ENCODE data around the gene F11R. TPM values are rescaled to one million over a fixed set of nuclear protein-coding genes. Genes with fewer than 3 reads are reported as not detected.
"Not testable (repeated sequence)": the region's sequence is repeated elsewhere in the genome, so short reads cannot be mapped to it uniquely, and the experiment has no call there.

The F11R gene
- total RNA-seq, result 8.3 TPM
- long read RNA-seq, partial matches to known transcripts, result 0 of 5 reads
- long read RNA-seq, other reads (novel, unspliced or antisense), result 5 of 5 reads

DNA sequence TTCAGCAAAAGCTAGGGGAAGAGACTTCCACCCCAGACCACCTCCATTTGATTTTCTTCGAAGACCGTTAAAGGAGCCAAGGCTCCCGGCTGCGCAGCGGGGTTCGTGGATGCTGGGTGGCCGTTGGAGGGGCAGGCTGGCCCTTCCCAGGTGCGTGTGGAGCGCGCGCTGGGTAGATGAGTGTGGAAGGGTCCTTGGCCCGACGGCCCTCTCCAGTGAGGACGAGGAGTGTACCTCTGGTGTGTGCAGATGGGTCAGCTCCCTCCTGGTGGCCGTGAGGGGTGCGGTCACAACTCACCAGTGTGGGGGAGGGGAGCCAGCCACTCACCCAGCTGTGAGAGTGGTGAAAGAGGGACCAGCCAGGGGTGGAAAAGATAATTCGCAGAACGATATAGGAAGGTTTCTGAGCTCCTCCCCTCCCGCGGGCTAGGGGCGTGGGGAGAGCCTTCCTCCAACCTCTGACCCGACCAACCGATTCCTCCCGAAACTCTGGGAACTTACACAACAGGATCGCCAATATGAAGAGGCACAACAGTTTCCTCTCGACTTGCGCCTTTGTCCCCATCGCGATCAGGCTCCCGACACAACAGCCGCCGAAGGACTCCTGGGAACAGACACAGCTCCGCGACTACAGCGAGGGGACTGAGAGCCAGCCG is at the start of gene F11R:
F11R (minus strand) TSS at position 644 of the 656 bp plus-strand sequence; CDS start at position 565, 79 bp downstream.
- intact Hi-C loops (cut with micrococcal nuclease), result no loop called here
- DNase-seq (peak; percentile 57), ATAC-seq (peak; percentile 67)

- intact Hi-C loops (cut with micrococcal nuclease), result no loop called here
- DNase-seq, result peak; percentile 76
- peak; percentile 73 for ATAC-seq
These were observed 48.8 kb upstream of the F11R start, which contains the start of gene ARHGAP30 for GRCh38 chr1:161069731-161070270. Gene ARHGAP30 (minus strand): TSS chr1:161069891. CDS start chr1:161069624, 267 bp downstream.

DNA sequence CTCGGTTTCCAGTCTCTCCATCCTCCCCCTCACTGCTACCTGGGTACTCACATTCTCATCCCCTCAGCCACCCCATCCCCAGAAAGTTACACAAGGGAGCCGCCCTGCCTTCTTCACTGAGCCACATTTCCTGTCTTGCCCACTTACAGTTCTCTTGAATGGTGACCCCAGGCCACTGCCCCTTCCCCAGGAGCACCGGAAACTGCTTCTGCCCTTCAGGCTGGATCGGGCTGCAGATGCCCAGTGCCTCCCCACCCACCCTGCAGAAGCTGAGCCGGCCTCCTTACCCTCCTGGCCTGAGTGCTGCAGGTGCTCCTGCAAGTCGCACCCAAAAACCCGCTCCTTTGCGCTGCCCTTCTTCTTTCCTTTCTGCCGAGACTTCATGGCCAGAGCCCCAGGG is 48.3 kb upstream of the F11R start:
- intact Hi-C loops (cut with micrococcal nuclease), result no loop called here
- ATAC-seq (no peak), DNase-seq (no peak)

GRCh38 chr1:161068306-161069234 is 47.6 kb upstream of the F11R start:
- DNase-seq, result peak; percentile 70
- peak; percentile 82 for ATAC-seq
- intact Hi-C loops (cut with micrococcal nuclease), result no loop called here

GRCh38 chr1:161066694-161067093 is 45.7 kb upstream of the F11R start:
- intact Hi-C loops (cut with micrococcal nuclease), result no loop called here
- ATAC-seq, result no peak
- DNase-seq, result no peak

DNA sequence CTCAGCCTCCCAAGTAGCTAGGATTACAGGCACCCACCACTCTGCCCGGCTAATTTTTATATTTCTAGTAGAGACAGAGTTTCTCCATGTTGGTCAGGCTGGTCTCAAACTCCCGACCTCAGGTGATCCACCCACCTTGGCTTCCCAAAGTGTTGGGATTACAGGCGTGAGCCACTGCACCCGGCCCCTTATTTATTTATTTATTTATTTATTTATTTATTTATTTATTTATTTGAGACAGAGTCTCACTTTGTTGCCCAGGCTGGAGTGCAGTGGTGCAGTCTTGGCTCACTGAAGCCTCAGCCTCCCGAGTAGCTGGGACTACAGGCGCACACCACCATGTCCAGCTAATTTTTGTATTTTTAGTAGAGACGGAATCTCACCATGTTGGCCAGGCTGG is 44.7 kb upstream of the F11R start:
- intact Hi-C loops (cut with micrococcal nuclease); ATAC-seq: not testable (repeated sequence)

DNA sequence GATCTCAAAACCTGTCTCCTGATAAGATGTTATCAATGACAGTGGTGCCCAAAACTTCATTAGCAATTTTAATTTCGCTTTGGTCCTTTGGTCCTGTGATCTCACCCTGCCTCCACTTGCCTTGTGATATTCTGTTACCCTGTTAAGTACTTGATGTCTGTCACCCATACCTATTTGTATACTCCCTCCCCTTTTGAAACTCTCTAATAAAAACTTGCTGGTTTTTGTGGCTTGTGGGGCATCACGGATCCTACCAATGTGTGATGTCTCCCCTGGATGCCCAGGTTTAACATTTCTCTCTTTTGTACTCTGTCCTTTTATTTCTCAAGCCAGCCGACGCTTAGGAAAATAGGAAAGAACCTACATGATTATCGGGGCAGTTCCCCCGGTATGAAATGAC is 43.0 kb upstream of the F11R start:
- intact Hi-C loops (cut with micrococcal nuclease); ATAC-seq; DNase-seq: not testable (repeated sequence)

More for the DNA sequence above, 44.7 kb upstream of the F11R start:
- DNase-seq, result not testable (repeated sequence)

- no peak for ATAC-seq
- DNase-seq, result no peak
- intact Hi-C loops (cut with micrococcal nuclease), result no loop called here
These were observed 40.5 kb upstream of the F11R start for GRCh38 chr1:161061419-161061818.

DNA sequence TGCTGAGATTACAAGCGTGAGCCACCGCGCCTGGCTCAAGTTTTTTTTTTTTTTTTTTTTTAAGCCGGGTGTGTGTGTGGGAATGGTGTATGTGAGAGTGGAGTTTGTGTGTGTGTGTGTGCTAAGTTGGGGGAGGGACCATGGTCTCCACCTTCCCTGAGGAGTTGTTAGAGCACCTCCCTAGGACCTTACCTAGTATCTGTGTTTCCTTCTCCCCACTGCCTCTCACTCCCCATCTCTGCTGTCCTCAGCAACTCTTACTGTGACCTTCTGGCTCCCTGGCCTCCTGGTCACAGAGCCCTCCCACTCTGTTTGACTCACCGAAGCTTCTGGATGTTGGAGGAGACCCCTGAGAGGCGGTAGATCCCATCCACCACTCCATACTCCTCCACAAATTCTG is 38.3 kb upstream of the F11R start:
- ATAC-seq, result no peak
- no peak for DNase-seq
- intact Hi-C loops (cut with micrococcal nuclease), result no loop called here

DNA sequence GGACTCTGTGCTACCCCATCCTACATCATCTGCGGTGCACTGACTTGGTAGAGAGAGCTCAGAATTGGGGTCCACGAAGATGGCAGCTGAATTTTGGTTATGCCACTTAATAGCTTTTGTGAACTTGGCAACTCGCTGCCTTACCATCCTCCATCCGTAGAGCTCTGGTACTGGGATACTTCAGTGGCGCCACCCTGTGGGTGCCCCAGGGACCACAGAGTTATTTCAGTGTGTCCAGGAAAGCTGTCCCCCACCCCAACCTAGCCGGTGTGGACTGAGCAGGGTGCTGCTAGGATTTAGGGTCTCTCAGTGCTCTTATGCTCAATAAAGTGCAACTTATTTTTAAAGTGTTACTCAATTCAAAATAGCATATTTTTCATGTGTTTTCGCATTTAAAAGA is 33.9 kb upstream of the F11R start:
- intact Hi-C loops (cut with micrococcal nuclease), result no loop called here
- DNase-seq, result no peak
- ATAC-seq, result no peak

GRCh38 chr1:161054232-161054631 is 33.3 kb upstream of the F11R start:
- DNase-seq (no peak), ATAC-seq (no peak)
- intact Hi-C loops (cut with micrococcal nuclease), result no loop called here

DNA sequence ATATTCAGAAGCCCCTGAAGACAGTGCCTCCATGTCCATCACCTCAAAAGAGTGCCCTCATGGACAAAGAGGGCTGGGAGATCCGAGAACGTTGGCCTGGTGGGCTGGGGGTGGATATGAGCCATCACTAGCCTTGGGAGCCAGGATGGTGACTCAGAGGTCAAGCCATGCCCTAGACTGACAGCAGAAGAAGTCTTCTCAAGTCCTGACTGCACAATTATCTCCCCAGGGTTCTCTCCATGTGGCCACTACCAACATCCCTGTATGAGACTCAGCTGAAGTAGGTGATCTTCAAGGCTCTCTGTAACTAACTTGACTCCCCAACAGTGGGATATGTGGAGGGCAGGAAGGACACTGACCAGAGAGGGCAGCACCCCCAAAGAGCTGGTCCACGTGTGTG is 31.9 kb upstream of the F11R start:
- intact Hi-C loops (cut with micrococcal nuclease), result no loop called here
- ATAC-seq (no peak), DNase-seq (no peak)

DNA sequence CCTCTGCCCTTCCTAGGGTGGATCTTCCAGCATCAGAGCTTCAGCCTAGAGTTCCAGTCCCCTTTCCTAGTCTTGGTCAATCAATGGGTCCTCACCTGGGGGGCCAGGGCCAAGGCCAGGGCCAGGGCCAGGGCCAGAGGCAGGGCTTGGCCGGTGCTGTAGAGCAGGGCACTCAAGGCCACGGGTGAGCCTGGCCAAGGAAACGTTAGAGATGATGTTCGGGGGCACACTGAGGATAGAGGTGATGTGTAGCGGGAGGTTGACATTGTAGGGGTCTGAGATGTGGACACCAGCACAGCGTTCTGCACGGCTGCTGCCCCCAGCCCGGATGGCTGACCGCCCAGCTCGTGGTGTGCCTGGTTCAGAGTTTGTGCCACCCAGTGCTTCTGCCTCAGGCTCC is 30.3 kb upstream of the F11R start:
- intact Hi-C loops (cut with micrococcal nuclease), result no loop called here
- DNase-seq, result no peak
- ATAC-seq, result no peak

- DNase-seq, result no peak
- ATAC-seq, result no peak
- intact Hi-C loops (cut with micrococcal nuclease), result no loop called here
These were observed 28.2 kb upstream of the F11R start for GRCh38 chr1:161048949-161049722.

- DNase-seq, result no peak
- intact Hi-C loops (cut with micrococcal nuclease), result no loop called here
- ATAC-seq, result no peak
These were observed 26.8 kb upstream of the F11R start for GRCh38 chr1:161047436-161048420.

- no peak for ATAC-seq
- intact Hi-C loops (cut with micrococcal nuclease), result no loop called here
- DNase-seq, result no peak
These were observed 25.8 kb upstream of the F11R start for GRCh38 chr1:161046605-161047228.

DNA sequence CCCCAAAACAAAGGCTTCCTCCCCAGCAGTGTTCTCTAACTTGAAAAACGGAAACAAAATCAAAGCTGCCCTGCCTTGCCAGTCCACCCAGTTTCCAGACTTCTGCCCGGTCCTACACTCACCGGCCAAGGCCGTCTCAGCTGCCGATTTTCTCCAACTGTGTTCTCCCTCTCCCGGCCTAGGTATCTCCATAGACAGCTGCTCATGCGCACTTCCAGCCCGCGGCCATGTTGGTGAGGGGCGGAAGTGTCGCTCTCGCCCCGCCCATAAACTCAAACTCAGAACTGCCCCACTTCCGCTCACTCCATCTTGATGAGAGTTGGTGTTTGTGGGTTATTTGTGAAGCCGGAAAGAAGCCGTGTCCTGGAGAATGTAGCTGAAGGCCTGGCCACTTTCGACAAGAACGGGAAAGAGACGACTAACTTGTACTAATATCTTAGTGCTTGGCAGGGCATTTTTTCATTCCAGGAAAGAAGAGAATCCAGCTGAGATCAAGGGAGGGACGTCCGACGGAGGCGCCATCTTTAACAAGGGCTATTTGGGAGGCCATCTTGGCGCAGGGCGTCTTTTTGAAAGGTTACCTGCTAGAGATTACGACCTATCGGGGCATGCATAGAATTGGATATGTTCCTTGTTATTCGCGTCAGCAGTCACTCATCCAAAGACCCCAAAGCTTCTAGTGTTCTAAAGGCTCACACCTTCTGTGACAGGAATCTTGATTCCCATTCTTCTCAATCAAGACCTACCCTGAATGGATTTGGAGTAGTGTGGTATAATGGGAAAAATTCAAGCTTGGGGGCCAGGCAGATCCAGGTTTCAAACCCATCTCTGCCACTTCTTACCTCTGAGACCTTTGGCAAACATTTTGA is 25.0 kb upstream of the F11R start, which contains the start of gene USF1:
USF1 (minus strand) TSS at position 242 of the 869 bp plus-strand sequence. CDS start 2,702 bp downstream, outside the sequence.
- intact Hi-C loops (cut with micrococcal nuclease), result no loop called here
- DNase-seq, result peak; percentile 95

More for the DNA sequence above, 25.0 kb upstream of the F11R start, which contains the start of gene USF1:
- ATAC-seq, result peak; percentile 98
